H1 (cell line): ENCODE measurements around the gene KATNA1.

ENCODE experiments used
- CHD1 ChIP-seq: IDR thresholded peaks from 2 replicates; pipeline ENCODE4 v1.6.1; 2012; ENCODE audit warnings: low read depth, low read length, improper control_type of control experiment
- EGR1 ChIP-seq: IDR thresholded peaks from 2 replicates; pipeline ENCODE4 v1.6.1; 2011; ENCODE audit warnings: low read depth, low read length, borderline replicate concordance
- EP300 ChIP-seq, 2 experiments: IDR thresholded peaks; 1 replicate in 1 of 2; 2 replicates in 1 of 2; pipeline ENCODE4 v1.6.1; 2011 to 2012; ENCODE audit warnings: low read depth in 2 of 2, low read length in 2 of 2, mild to moderate bottlenecking in 2 of 2, borderline replicate concordance in 1 of 2, inconsistent platforms in 1 of 2, moderate library complexity in 1 of 2
- GABPA ChIP-seq: IDR thresholded peaks from 2 replicates; pipeline ENCODE4 v1.6.1; 2011; ENCODE audit warnings: mild to moderate bottlenecking, low read length, moderate library complexity, borderline replicate concordance; ENCODE audit not compliant: insufficient read depth
- MAX ChIP-seq: IDR thresholded peaks from 2 replicates; pipeline ENCODE4 v1.6.1; 2012; ENCODE audit warnings: inconsistent platforms
- PHF8 ChIP-seq: fragments of 200-600 bp; sonication (generic); conservative IDR thresholded peaks from 2 replicates; pipeline ENCODE4 v1.7.1; 2012; ENCODE audit warnings: low read depth, mild to moderate bottlenecking, inconsistent platforms, low read length, moderate library complexity
- POLR2AphosphoS5 ChIP-seq: IDR thresholded peaks from 2 replicates; pipeline ENCODE4 v1.6.1; 2011; ENCODE audit warnings: low read depth, low read length
- TBP ChIP-seq: IDR thresholded peaks from 2 replicates; pipeline ENCODE4 v1.6.1; 2011; ENCODE audit warnings: low read depth, low read length, improper control_type of control experiment
- TCF12 ChIP-seq: IDR thresholded peaks from 2 replicates; pipeline ENCODE4 v1.6.1; 2011; ENCODE audit warnings: low read depth, mild to moderate bottlenecking, low read length
- TF ChIP-seq, protein P1 (sequence below), 3 experiments: IDR thresholded peaks; 1 replicate in 2 of 3; 2 replicates in 1 of 3; pipeline versions ENCODE4 v1.5.1 to v1.6.1; 2011; ENCODE audit warnings: low read length in 3 of 3, mild to moderate bottlenecking in 3 of 3, inconsistent platforms in 2 of 3, low read depth in 1 of 3, moderate library complexity in 1 of 3; ENCODE audit not compliant: insufficient read depth in 1 of 3; ENCODE audit errors: control extremely low read depth in 1 of 3
- TF ChIP-seq, protein P2 (sequence below): IDR thresholded peaks from 2 replicates; pipeline ENCODE4 v1.6.1; 2011; ENCODE audit warnings: low read depth, mild to moderate bottlenecking, low read length; ENCODE audit not compliant: insufficient read depth

GRCh38 chr6:149660028-149660427 is 11.5 kb upstream of the KATNA1 start:
- TF ChIP-seq CHD1, result no peak
- TF ChIP-seq MAX, result no peak
- TF ChIP-seq, protein P1, sequence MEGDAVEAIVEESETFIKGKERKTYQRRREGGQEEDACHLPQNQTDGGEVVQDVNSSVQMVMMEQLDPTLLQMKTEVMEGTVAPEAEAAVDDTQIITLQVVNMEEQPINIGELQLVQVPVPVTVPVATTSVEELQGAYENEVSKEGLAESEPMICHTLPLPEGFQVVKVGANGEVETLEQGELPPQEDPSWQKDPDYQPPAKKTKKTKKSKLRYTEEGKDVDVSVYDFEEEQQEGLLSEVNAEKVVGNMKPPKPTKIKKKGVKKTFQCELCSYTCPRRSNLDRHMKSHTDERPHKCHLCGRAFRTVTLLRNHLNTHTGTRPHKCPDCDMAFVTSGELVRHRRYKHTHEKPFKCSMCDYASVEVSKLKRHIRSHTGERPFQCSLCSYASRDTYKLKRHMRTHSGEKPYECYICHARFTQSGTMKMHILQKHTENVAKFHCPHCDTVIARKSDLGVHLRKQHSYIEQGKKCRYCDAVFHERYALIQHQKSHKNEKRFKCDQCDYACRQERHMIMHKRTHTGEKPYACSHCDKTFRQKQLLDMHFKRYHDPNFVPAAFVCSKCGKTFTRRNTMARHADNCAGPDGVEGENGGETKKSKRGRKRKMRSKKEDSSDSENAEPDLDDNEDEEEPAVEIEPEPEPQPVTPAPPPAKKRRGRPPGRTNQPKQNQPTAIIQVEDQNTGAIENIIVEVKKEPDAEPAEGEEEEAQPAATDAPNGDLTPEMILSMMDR (IDR thresholded peaks at IDR 0.05; ENCODE audit: control extremely low read depth in 1 of 3, insufficient read depth in 1 of 3, low read depth in 1 of 3, low read length in 3 of 3), result no peak
- TF ChIP-seq EP300 (IDR thresholded peaks at IDR 0.05; ENCODE audit: borderline replicate concordance in 1 of 2, low read depth in 2 of 2, low read length in 2 of 2), result no peak
- no peak for TF ChIP-seq TCF12
- no peak for TF ChIP-seq PHF8
- TF ChIP-seq, protein P2, sequence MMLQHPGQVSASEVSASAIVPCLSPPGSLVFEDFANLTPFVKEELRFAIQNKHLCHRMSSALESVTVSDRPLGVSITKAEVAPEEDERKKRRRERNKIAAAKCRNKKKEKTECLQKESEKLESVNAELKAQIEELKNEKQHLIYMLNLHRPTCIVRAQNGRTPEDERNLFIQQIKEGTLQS, result no peak
- TF ChIP-seq GABPA, result no peak
- TF ChIP-seq POLR2AphosphoS5, result no peak
- no peak for TF ChIP-seq EGR1
- TF ChIP-seq TBP, result no peak
